Activated CD4-positive, CD25-positive, alpha-beta regulatory T cell treated with anti-CD3 and anti-CD28 coated beads, Interleukin-2, amount 50 U/mL, for 72 hours (primary cell): ENCODE data around the gene DTL.

Experiments used
- DNase-seq: peaks from one replicate; pipeline ENCODE4 v3.0.0; 2021

The DTL gene

GRCh38 chr1:212035835-212036605 lies 472 bp downstream of the DTL start:
- DNase-seq: no peak

GRCh38 chr1:212037900-212038299 lies 2.4 kb downstream of the DTL start:
- no peak for DNase-seq

- no peak for DNase-seq
These were observed 4.1 kb downstream of the DTL start for GRCh38 chr1:212039622-212040021.

- DNase-seq: no peak
These were observed 5.3 kb downstream of the DTL start for GRCh38 chr1:212040629-212041412.

GRCh38 chr1:212042436-212042835 lies 6.9 kb downstream of the DTL start:
- no peak for DNase-seq

- DNase-seq: no peak
These were observed 9.3 kb downstream of the DTL start for GRCh38 chr1:212044851-212045250.

- DNase-seq: no peak
These were observed 10.4 kb downstream of the DTL start for GRCh38 chr1:212045981-212046380.

GRCh38 chr1:212053993-212054392 lies 18.4 kb downstream of the DTL start:
- no peak for DNase-seq

GRCh38 chr1:212055333-212055732 lies 19.8 kb downstream of the DTL start:
- no peak for DNase-seq

- no peak for DNase-seq
These were observed 25.3 kb downstream of the DTL start for GRCh38 chr1:212060632-212061472.

- no peak for DNase-seq
These were observed 27.4 kb downstream of the DTL start for GRCh38 chr1:212062832-212063438.

GRCh38 chr1:212067787-212068186 lies 32.2 kb downstream of the DTL start:
- no peak for DNase-seq

- DNase-seq: no peak
These were observed 35.3 kb downstream of the DTL start for GRCh38 chr1:212070720-212071302.

GRCh38 chr1:212072047-212072446 lies 36.5 kb downstream of the DTL start:
- no peak for DNase-seq

- DNase-seq: no peak
These were observed 37.9 kb downstream of the DTL start for GRCh38 chr1:212073490-212073889.

GRCh38 chr1:212074313-212074712 lies 38.8 kb downstream of the DTL start:
- no peak for DNase-seq

- DNase-seq: no peak
These were observed 39.3 kb downstream of the DTL start for GRCh38 chr1:212074856-212075255.

GRCh38 chr1:212077028-212077427 lies 41.5 kb downstream of the DTL start:
- no peak for DNase-seq

- DNase-seq: no peak
These were observed 43.3 kb downstream of the DTL start for GRCh38 chr1:212078826-212079225.

- no peak for DNase-seq
These were observed 47.3 kb downstream of the DTL start for GRCh38 chr1:212082765-212083406.

- no peak for DNase-seq
These were observed 54.1 kb downstream of the DTL start for GRCh38 chr1:212089560-212090163.
